HEK293 (cell line): Measurements from ENCODE around the gene RXYLT1.
A peak's percentile ranks its signal among the peaks of the same experiment; 100 is the strongest.

Experiments used
- CTCF ChIA-PET: fragments of 350-600 bp; formaldehyde crosslinking; extraction: SDS; loops from one replicate; lab custom pipeline; 2021; ENCODE audit warnings: antibody characterized with exemption; lab: Yijun Ruan, JAX
- POLR2A ChIA-PET: fragments of 300-600 bp; formaldehyde crosslinking; extraction: SDS; loops from one replicate; lab custom pipeline; 2020; ENCODE audit warnings: antibody characterized with exemption, inconsistent platforms; lab: Yijun Ruan, JAX
- H3K27ac ChIP-seq: fragments of 200-500 bp; sonication (Bioruptor generic); 2 replicates; pipeline ENCODE4 v1.5.1; 2014; ENCODE audit warnings: low read depth, low read length, control low read depth, inconsistent platforms; ENCODE audit errors: extremely low read depth
- H3K36me3 ChIP-seq, 2 experiments: fragments of 200-500 bp in 1 of 2; sonication (Bioruptor generic) in 1 of 2; 1 replicate in 1 of 2; 2 replicates in 1 of 2; pipeline ENCODE4 v1.5.1; 2014 to 2017; ENCODE audit warnings: inconsistent platforms in 2 of 2, low read length in 2 of 2; ENCODE audit not compliant: control insufficient read depth in 2 of 2, insufficient read depth in 1 of 2
- H3K4me1 ChIP-seq: fragments of 200-500 bp; sonication (Bioruptor generic); 2 replicates; pipeline ENCODE4 v1.5.1; 2014; ENCODE audit warnings: mild to moderate bottlenecking, low read length, inconsistent platforms; ENCODE audit not compliant: control insufficient read depth, insufficient read depth
- H3K4me3 ChIP-seq: 2 replicates; pipeline ENCODE4 v1.5.1; 2011; ENCODE audit warnings: low read depth, mild to moderate bottlenecking, control low read depth, low read length, moderate library complexity
- H3K9me3 ChIP-seq: fragments of 200-500 bp; sonication (Bioruptor generic); 2 replicates; pipeline ENCODE4 v1.5.1; 2014; ENCODE audit warnings: low read depth, low read length, inconsistent platforms; ENCODE audit not compliant: control insufficient read depth, insufficient read depth
- FEZF1 ChIP-seq: fragments of 450-650 bp; formaldehyde crosslinking; IDR thresholded peaks from 2 replicates; pipeline ENCODE4 v1.5.1; 2016; ENCODE audit warnings: missing biosample characterization, missing genetic modification characterization
- GLIS2 ChIP-seq: fragments of 450-650 bp; formaldehyde crosslinking; IDR thresholded peaks from 2 replicates; pipeline ENCODE4 v1.5.1; 2016; ENCODE audit warnings: missing biosample characterization, missing genetic modification characterization
- KLF1 ChIP-seq: fragments of 450-650 bp; formaldehyde crosslinking; IDR thresholded peaks from 2 replicates; pipeline ENCODE4 v1.5.1; 2016; ENCODE audit warnings: missing biosample characterization, missing genetic modification characterization
- MYNN ChIP-seq: fragments of 450-650 bp; formaldehyde crosslinking; IDR thresholded peaks from 2 replicates; pipeline ENCODE4 v1.5.1; 2016; ENCODE audit warnings: missing biosample characterization, missing genetic modification characterization, borderline replicate concordance
- OSR2 ChIP-seq: fragments of 450-650 bp; formaldehyde crosslinking; IDR thresholded peaks from 2 replicates; pipeline ENCODE4 v1.5.1; 2016; ENCODE audit warnings: missing biosample characterization, missing genetic modification characterization
- PBX3 ChIP-seq: sonication (generic); formaldehyde crosslinking; IDR thresholded peaks from 2 replicates; pipeline ENCODE4 v1.8.1; 2022; ENCODE audit warnings: mild to moderate bottlenecking, moderate library complexity, missing genetic modification reagents
- SCRT2 ChIP-seq: fragments of 450-650 bp; formaldehyde crosslinking; IDR thresholded peaks from 2 replicates; pipeline ENCODE4 v1.5.1; 2016; ENCODE audit warnings: missing biosample characterization, missing genetic modification characterization
- SP3 ChIP-seq: fragments of 450-650 bp; formaldehyde crosslinking; IDR thresholded peaks from 2 replicates; pipeline ENCODE4 v1.5.1; 2016; ENCODE audit warnings: missing biosample characterization, missing genetic modification characterization
- TCF7L2 ChIP-seq: IDR thresholded peaks from 2 replicates; pipeline ENCODE4 v1.6.1; 2011; ENCODE audit warnings: low read depth, mild to moderate bottlenecking, inconsistent platforms, low read length, moderate library complexity, borderline replicate concordance
- ZBTB20 ChIP-seq: fragments of 450-650 bp; formaldehyde crosslinking; IDR thresholded peaks from 2 replicates; pipeline ENCODE4 v1.5.1; 2016; ENCODE audit warnings: missing biosample characterization, missing genetic modification characterization
- ZNF140 ChIP-seq: fragments of 450-650 bp; formaldehyde crosslinking; IDR thresholded peaks from 2 replicates; pipeline ENCODE4 v1.5.1; 2016; ENCODE audit warnings: missing biosample characterization, missing genetic modification characterization
- ZNF146 ChIP-seq: fragments of 450-650 bp; formaldehyde crosslinking; IDR thresholded peaks from 2 replicates; pipeline ENCODE4 v1.5.1; 2016; ENCODE audit warnings: missing biosample characterization, missing genetic modification characterization
- ZNF223 ChIP-seq: fragments of 450-650 bp; formaldehyde crosslinking; IDR thresholded peaks from 2 replicates; pipeline ENCODE4 v1.5.1; 2016; ENCODE audit warnings: missing biosample characterization, missing genetic modification characterization
- ZNF239 ChIP-seq: fragments of 450-650 bp; formaldehyde crosslinking; IDR thresholded peaks from 2 replicates; pipeline ENCODE4 v1.5.1; 2016; ENCODE audit warnings: missing biosample characterization, missing genetic modification characterization
- ZNF266 ChIP-seq: fragments of 450-650 bp; formaldehyde crosslinking; IDR thresholded peaks from 2 replicates; pipeline ENCODE4 v1.5.1; 2016; ENCODE audit warnings: missing biosample characterization, missing genetic modification characterization, low read depth
- ZNF341 ChIP-seq: fragments of 450-650 bp; formaldehyde crosslinking; IDR thresholded peaks from 2 replicates; pipeline ENCODE4; 2016; ENCODE audit warnings: low read depth, missing biosample characterization, missing genetic modification characterization
- ZNF350 ChIP-seq: fragments of 450-650 bp; formaldehyde crosslinking; IDR thresholded peaks from 2 replicates; pipeline ENCODE4 v1.5.0; 2017; ENCODE audit warnings: missing biosample characterization, mild to moderate bottlenecking, missing genetic modification characterization
- ZNF366 ChIP-seq: fragments of 450-650 bp; formaldehyde crosslinking; conservative IDR thresholded peaks from 2 replicates; pipeline ENCODE4 v1.5.1; 2016; ENCODE audit warnings: missing biosample characterization, missing genetic modification characterization
- ZNF391 ChIP-seq: fragments of 450-650 bp; formaldehyde crosslinking; IDR thresholded peaks from 2 replicates; pipeline ENCODE4 v1.5.1; 2016; ENCODE audit warnings: low read depth, missing biosample characterization, missing genetic modification characterization, borderline replicate concordance
- ZNF398 ChIP-seq: fragments of 450-650 bp; formaldehyde crosslinking; IDR thresholded peaks from 2 replicates; pipeline ENCODE4 v1.5.1; 2017; ENCODE audit warnings: missing biosample characterization, missing genetic modification characterization
- ZNF433 ChIP-seq: fragments of 450-650 bp; formaldehyde crosslinking; IDR thresholded peaks from 2 replicates; pipeline ENCODE4 v1.5.1; 2016; ENCODE audit warnings: missing biosample characterization, missing genetic modification characterization, low read depth
- ZNF473 ChIP-seq: fragments of 450-650 bp; formaldehyde crosslinking; IDR thresholded peaks from 2 replicates; pipeline ENCODE4 v1.5.1; 2017; ENCODE audit warnings: missing biosample characterization, missing genetic modification characterization
- ZNF560 ChIP-seq: fragments of 450-650 bp; formaldehyde crosslinking; IDR thresholded peaks from 2 replicates; pipeline ENCODE4 v1.5.1; 2017; ENCODE audit warnings: missing biosample characterization, missing genetic modification characterization, borderline replicate concordance
- ZNF561 ChIP-seq: fragments of 450-650 bp; IDR thresholded peaks from 2 replicates; pipeline ENCODE4 v1.5.1; 2018; ENCODE audit warnings: missing biosample characterization, missing genetic modification characterization, borderline replicate concordance
- ZNF600 ChIP-seq: fragments of 450-650 bp; formaldehyde crosslinking; IDR thresholded peaks from 2 replicates; pipeline ENCODE4 v1.5.1; 2016; ENCODE audit warnings: missing biosample characterization, missing genetic modification characterization
- ZNF610 ChIP-seq: fragments of 450-650 bp; formaldehyde crosslinking; IDR thresholded peaks from 2 replicates; pipeline ENCODE4 v1.5.1; 2016; ENCODE audit warnings: missing biosample characterization, missing genetic modification characterization, borderline replicate concordance
- ZNF658 ChIP-seq: fragments of 450-650 bp; formaldehyde crosslinking; IDR thresholded peaks from 2 replicates; pipeline ENCODE4; 2016; ENCODE audit warnings: missing biosample characterization, missing genetic modification characterization
- ZNF76 ChIP-seq: fragments of 450-650 bp; formaldehyde crosslinking; IDR thresholded peaks from 2 replicates; pipeline ENCODE4; 2016; ENCODE audit warnings: low read depth, missing biosample characterization, missing genetic modification characterization, borderline replicate concordance
- ZNF830 ChIP-seq: fragments of 450-650 bp; IDR thresholded peaks from 2 replicates; pipeline ENCODE4 v1.5.0; 2018; ENCODE audit warnings: missing biosample characterization, missing genetic modification characterization, low read depth, mild to moderate bottlenecking, moderate library complexity
- ZSCAN5A ChIP-seq: fragments of 450-650 bp; formaldehyde crosslinking; IDR thresholded peaks from 2 replicates; pipeline ENCODE4 v1.5.1; 2016; ENCODE audit warnings: missing biosample characterization, missing genetic modification characterization

Gene RXYLT1

GRCh38 chr12:63843721-63844390 is 64.1 kb downstream of the RXYLT1 start (continued):
- TF ChIP-seq ZNF398 (tag by site-specific recombination) (no peak), GLIS2 (tag by site-specific recombination) (peak; percentile 88), SP3 (tag by site-specific recombination) (peak; percentile 46), PBX3 (CRISPR knock-in tag) (peak; percentile 95), ZBTB20 (tag by site-specific recombination) (peak; percentile 64; the same call in 1 of the 2 replicates)

- no peaks in the 10 kb centered on the region for H3K9me3 ChIP-seq
- H3K4me1 ChIP-seq: 0 out of 2 replicates have a peak, but pooled peaks cover 4% of the 10 kb centered on the region
- no peaks in the 10 kb centered on the region for H3K36me3 ChIP-seq
- CTCF ChIA-PET: interaction anchor here (0.6 to 3.1 kb wide), 20 partner anchors 9 to 425 kb away, joined by 3 to 23 read pairs (median 3); no protein-coding TSS in a partner anchor
- H3K27ac ChIP-seq: peak within 1 kb of the TSS; percentile 79
- POLR2A ChIA-PET: interaction anchor here (0.6 to 1.4 kb wide), 3 partner anchors 243 to 567 kb away, joined by 3 to 5 read pairs (median 5); partner anchors contain the start of gene KICS2
- peak within 1 kb of the TSS; percentile 95 for H3K4me3 ChIP-seq
- 0 out of 2 replicates have a peak, but pooled peaks have one; percentile 14 for TF ChIP-seq ZNF600 (tag by site-specific recombination)
- TF ChIP-seq ZNF146: no peak
- no peak for TF ChIP-seq ZNF560 (tag by site-specific recombination)
- no peak for TF ChIP-seq FEZF1 (tag by site-specific recombination)
- no peak for TF ChIP-seq ZNF433 (tag by site-specific recombination)
- peak; percentile 35; the same call in 1 of the 2 replicates for TF ChIP-seq ZNF76 (tag by site-specific recombination)
- TF ChIP-seq ZNF266 (tag by site-specific recombination): no peak
- TF ChIP-seq ZNF391: no peak
- no peak for TF ChIP-seq OSR2 (tag by site-specific recombination)
- TF ChIP-seq ZNF223 (tag by site-specific recombination): no peak
- TF ChIP-seq SCRT2 (tag by site-specific recombination): no peak
- no peak for TF ChIP-seq TCF7L2
- TF ChIP-seq ZSCAN5A: no peak
- peak; percentile 55 for TF ChIP-seq ZNF366
- TF ChIP-seq ZNF610: no peak
- no peak for TF ChIP-seq KLF1 (tag by site-specific recombination)
- TF ChIP-seq ZNF350 (tag by site-specific recombination): no peak
- no peak for TF ChIP-seq ZNF239 (tag by site-specific recombination)
- no peak for TF ChIP-seq ZNF473 (tag by site-specific recombination)
- TF ChIP-seq ZNF658: no peak
- no peak for TF ChIP-seq ZNF561 (tag by site-specific recombination)
- TF ChIP-seq MYNN (tag by site-specific recombination): no peak
- TF ChIP-seq ZNF341 (tag by site-specific recombination): peak; percentile 42
- no peak for TF ChIP-seq ZNF140 (tag by site-specific recombination)
- no peak for TF ChIP-seq ZNF830 (tag by site-specific recombination)
Observed at GRCh38 chr12:63844391-63845341, 65.0 kb downstream of the RXYLT1 start, which contains the start of gene SRGAP1. TSS of gene SRGAP1 (plus strand) at chr12:63844700. CDS start at chr12:63844817, 117 bp downstream.
